Measurements from ENCODE around the gene MAP3K13.

GRCh38 chr3:185484296-185484695 lies 121.4 kb downstream of the MAP3K13 start:
- TF ChIP-seq, protein P1, sequence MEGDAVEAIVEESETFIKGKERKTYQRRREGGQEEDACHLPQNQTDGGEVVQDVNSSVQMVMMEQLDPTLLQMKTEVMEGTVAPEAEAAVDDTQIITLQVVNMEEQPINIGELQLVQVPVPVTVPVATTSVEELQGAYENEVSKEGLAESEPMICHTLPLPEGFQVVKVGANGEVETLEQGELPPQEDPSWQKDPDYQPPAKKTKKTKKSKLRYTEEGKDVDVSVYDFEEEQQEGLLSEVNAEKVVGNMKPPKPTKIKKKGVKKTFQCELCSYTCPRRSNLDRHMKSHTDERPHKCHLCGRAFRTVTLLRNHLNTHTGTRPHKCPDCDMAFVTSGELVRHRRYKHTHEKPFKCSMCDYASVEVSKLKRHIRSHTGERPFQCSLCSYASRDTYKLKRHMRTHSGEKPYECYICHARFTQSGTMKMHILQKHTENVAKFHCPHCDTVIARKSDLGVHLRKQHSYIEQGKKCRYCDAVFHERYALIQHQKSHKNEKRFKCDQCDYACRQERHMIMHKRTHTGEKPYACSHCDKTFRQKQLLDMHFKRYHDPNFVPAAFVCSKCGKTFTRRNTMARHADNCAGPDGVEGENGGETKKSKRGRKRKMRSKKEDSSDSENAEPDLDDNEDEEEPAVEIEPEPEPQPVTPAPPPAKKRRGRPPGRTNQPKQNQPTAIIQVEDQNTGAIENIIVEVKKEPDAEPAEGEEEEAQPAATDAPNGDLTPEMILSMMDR (IDR thresholded peaks at IDR 0.05): no peak
- TF ChIP-seq EP300 (IDR thresholded peaks at IDR 0.05) (no peak), POLR2A (IDR thresholded peaks at IDR 0.05) (no peak)
